ENCODE data around the gene SRSF12. TPM values are rescaled to one million over a fixed set of nuclear protein-coding genes. Genes with fewer than 3 reads are reported as not detected.

The SRSF12 gene
- polyA plus RNA-seq, 1 experiment, result 0.04 TPM

- H3K4me3 ChIP-seq (ENCODE audit: low read depth, low read length), result no peak overlapping the region
- no peak overlapping the region for H3K27ac ChIP-seq (ENCODE audit: low read depth, low read length)
- H3K27me3 ChIP-seq (ENCODE audit: control insufficient read depth, insufficient read depth, low read length), result peaks cover 10% of the 10 kb centered on the region
- ChIA-PET CTCF (no interaction called here), POLR2A (no interaction called here)
- no peaks in the 10 kb centered on the region for H3K9me3 ChIP-seq (ENCODE audit: control insufficient read depth, insufficient read depth, low read length)
- no peak for TF ChIP-seq CTCF (IDR thresholded peaks at IDR 0.05; ENCODE audit: low read depth, low read length)
- no peak for DNase-seq (ENCODE audit: low read depth, low spot score)
Measured at GRCh38 chr6:89111933-89112332, 5.9 kb downstream of the SRSF12 start.

DNA sequence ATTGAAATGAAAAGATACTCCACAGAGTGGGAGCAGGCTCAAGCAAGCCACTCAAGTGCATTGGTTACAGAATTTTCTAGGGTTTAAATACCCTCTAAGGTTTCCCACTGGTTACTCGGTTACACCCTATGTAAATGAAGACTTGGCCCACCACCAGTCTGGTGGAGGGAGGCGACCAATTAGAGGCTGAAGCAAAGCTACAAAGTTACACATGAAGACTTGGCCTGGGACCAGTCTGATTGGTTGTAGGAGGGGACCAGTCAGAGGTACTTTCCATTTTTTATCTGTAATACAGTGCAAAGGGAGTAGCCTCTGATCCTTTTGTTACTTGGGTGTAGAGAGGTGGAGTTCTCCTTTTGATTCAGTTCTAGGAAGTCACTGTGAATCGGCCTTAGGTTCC lies 7.6 kb downstream of the SRSF12 start:
- Histone ChIP-seq H3K4me3 (ENCODE audit: low read depth, low read length) (no peak overlapping the region), H3K27ac (ENCODE audit: low read depth, low read length) (no peak overlapping the region), H3K9me3 (ENCODE audit: control insufficient read depth, insufficient read depth, low read length) (no peaks in the 10 kb centered on the region), H3K27me3 (ENCODE audit: control insufficient read depth, insufficient read depth, low read length) (peaks cover 3% of the 10 kb centered on the region)
- no peak for TF ChIP-seq CTCF (IDR thresholded peaks at IDR 0.05; ENCODE audit: low read depth, low read length)
- no peak for DNase-seq (ENCODE audit: low read depth, low spot score)
- ChIA-PET CTCF (no interaction called here), POLR2A (no interaction called here)

GRCh38 chr6:89100114-89100513 lies 17.8 kb downstream of the SRSF12 start:
- no peak overlapping the region for H3K27ac ChIP-seq (ENCODE audit: low read depth, low read length)
- no peaks in the 10 kb centered on the region for H3K9me3 ChIP-seq (ENCODE audit: control insufficient read depth, insufficient read depth, low read length)
- H3K27me3 ChIP-seq (ENCODE audit: control insufficient read depth, insufficient read depth, low read length), result no peaks in the 10 kb centered on the region
- no peak overlapping the region for H3K4me3 ChIP-seq (ENCODE audit: low read depth, low read length)
- DNase-seq (ENCODE audit: low read depth, low spot score), result no peak
- ChIA-PET POLR2A (no interaction called here), CTCF (interaction anchor here (0.7 to 1.3 kb wide), 2 partner anchors 8 to 272 kb away, joined by 3 to 5 read pairs; no protein-coding TSS in a partner anchor)
- no peak for TF ChIP-seq CTCF (IDR thresholded peaks at IDR 0.05; ENCODE audit: low read depth, low read length)

DNA sequence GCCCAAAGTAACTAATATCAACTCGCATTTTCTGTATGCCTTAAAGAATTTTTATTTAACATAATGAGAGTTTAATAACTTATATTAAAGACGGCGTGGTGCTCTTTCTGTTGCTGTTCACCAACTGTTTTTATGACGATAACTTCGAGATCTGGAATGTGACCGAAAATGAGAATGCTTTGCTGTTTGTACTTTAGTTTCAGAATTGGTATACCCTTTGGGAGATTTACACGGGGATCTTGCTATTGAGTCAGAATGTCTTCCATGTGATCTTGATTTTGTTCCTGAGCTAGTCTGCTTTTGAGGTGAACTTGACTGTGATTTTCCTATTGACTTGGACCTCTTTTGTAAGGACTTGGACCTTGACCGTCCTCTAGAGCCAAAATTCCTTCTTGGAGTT lies 19.4 kb downstream of the SRSF12 start:
- DNase-seq (ENCODE audit: low read depth, low spot score), result no peak
- H3K4me3 ChIP-seq (ENCODE audit: low read depth, low read length), result no peak overlapping the region
- CTCF ChIA-PET, result interaction anchor here (0.6 to 1.7 kb wide), 3 partner anchors 16 to 116 kb away, joined by 3 to 5 read pairs (median 4); no protein-coding TSS in a partner anchor
- POLR2A ChIA-PET, result no interaction called here
- H3K9me3 ChIP-seq (ENCODE audit: control insufficient read depth, insufficient read depth, low read length), result no peaks in the 10 kb centered on the region
- no peak for TF ChIP-seq CTCF (IDR thresholded peaks at IDR 0.05; ENCODE audit: low read depth, low read length)
- no peak overlapping the region for H3K27ac ChIP-seq (ENCODE audit: low read depth, low read length)
- H3K27me3 ChIP-seq (ENCODE audit: control insufficient read depth, insufficient read depth, low read length), result no peaks in the 10 kb centered on the region

GRCh38 chr6:89087881-89088280 lies 30.0 kb downstream of the SRSF12 start:
- Histone ChIP-seq H3K27me3 (ENCODE audit: control insufficient read depth, insufficient read depth, low read length) (no peaks in the 10 kb centered on the region), H3K27ac (ENCODE audit: low read depth, low read length) (no peak overlapping the region), H3K9me3 (ENCODE audit: control insufficient read depth, insufficient read depth, low read length) (no peaks in the 10 kb centered on the region), H3K4me3 (ENCODE audit: low read depth, low read length) (no peak overlapping the region)
- no peak for DNase-seq (ENCODE audit: low read depth, low spot score)
- ChIA-PET CTCF (interaction anchor here (0.8 to 1.0 kb wide), 2 partner anchors 10 to 105 kb away, joined by 3 read pairs; no protein-coding TSS in a partner anchor), POLR2A (no interaction called here)
- TF ChIP-seq CTCF (IDR thresholded peaks at IDR 0.05; ENCODE audit: low read depth, low read length), result no peak

Measured in AG04450 (cell line).